GM18867 (cell line): ENCODE data around the gene FHOD3.

Experiments used
- ATAC-seq: cut with Tn5 transposase; IDR thresholded peaks from one replicate; pipeline ENCODE4 v1.9.1; 2021; ENCODE audit warnings: mild to moderate bottlenecking, moderate library complexity; ENCODE audit not compliant: unreplicated experiment

The FHOD3 gene

DNA sequence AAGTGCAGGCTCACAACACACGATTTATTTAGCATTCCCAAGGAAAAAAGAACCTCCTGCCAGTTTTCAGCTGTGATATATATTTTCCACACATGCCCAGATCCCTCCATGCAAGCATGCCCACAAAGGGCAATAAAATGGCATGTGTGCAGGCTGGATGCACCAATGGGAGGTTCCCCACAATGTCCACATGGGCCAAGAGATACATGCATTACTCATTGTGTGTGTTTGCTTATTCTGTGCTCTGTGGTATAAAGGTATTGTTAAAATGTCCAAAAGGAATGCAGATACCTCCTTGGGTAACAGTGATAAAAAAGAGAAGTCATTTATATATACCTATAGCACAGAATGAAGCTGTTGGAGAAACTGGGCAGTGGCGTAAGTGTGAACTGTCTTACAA, 207.4 kb downstream of the FHOD3 start:
- ATAC-seq = no peak

- ATAC-seq = no peak
These were observed 208.2 kb downstream of the FHOD3 start for GRCh38 chr18:36505665-36506064.

- no peak for ATAC-seq
These were observed 212.2 kb downstream of the FHOD3 start for GRCh38 chr18:36509646-36510197.

GRCh38 chr18:36511791-36512352, 214.4 kb downstream of the FHOD3 start:
- no peak for ATAC-seq

GRCh38 chr18:36513556-36513955, 216.0 kb downstream of the FHOD3 start:
- no peak for ATAC-seq

- ATAC-seq = no peak
These were observed 217.3 kb downstream of the FHOD3 start for GRCh38 chr18:36514778-36515177.

DNA sequence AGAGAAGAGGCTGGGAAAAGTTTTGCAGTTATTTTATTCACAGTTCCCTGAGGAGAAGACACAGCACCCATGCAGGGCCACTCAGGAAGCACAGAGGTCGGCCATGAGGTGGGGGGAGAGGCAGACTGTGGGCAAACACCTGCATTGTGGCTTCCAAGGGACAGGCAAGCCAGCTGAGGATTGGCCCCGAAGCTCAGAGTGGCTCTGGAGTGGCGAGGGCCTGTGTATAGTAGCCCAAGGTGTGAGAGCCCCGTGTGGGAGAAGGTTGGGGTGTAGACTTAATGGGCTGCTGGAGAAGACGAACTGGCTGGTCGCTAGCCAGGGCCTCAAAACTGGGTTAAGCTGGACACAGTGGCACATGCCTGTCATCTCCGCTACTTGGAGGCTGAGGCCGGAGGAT, 218.7 kb downstream of the FHOD3 start:
- no peak for ATAC-seq

DNA sequence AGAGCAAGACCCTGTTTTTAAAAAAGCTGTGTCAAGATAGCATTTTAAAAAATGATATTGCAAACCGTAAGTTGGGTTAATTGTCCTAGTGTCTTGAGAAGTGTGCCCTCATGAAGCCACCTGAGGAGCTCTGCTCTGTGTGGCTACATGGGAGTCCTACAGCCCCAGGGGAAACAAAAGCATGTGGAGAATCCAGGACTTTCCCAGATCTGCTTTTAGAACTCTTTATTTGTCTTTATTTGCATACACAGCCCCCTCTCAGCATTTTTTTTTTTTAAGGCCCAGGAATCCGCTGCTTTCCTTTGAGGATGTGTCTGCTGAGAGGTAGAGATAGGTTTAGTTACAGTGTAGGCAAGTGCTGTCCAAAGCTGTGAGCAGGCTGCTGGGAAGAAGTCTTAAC, 219.2 kb downstream of the FHOD3 start:
- no peak for ATAC-seq

DNA sequence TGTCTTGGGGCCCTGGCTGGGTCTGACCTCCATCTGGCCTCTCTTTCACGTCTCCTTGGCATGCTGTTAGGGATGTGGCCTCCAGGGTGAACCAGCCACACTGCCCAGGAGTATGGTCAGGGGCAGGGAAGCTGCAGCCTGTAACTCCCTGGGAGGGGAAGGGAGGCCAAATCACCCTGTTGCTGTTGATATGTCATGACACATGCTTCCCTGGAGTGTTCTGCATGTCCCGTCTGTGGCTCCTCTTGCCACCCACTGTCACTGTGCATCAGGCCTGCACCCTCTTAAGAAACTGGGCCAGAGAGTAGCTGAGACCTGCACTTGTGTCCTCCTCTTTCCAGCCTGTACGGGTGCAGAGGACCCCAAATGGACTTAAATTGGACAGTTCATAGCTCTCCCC, 221.3 kb downstream of the FHOD3 start:
- ATAC-seq = peak; percentile 8

- ATAC-seq = peak; percentile 78
These were observed 221.8 kb downstream of the FHOD3 start for GRCh38 chr18:36519358-36519757.

- ATAC-seq = no peak
These were observed 225.0 kb downstream of the FHOD3 start for GRCh38 chr18:36522509-36522908.

- no peak for ATAC-seq
These were observed 228.4 kb downstream of the FHOD3 start for GRCh38 chr18:36525913-36526312.

- no peak for ATAC-seq
These were observed 229.1 kb downstream of the FHOD3 start for GRCh38 chr18:36526611-36527010.

DNA sequence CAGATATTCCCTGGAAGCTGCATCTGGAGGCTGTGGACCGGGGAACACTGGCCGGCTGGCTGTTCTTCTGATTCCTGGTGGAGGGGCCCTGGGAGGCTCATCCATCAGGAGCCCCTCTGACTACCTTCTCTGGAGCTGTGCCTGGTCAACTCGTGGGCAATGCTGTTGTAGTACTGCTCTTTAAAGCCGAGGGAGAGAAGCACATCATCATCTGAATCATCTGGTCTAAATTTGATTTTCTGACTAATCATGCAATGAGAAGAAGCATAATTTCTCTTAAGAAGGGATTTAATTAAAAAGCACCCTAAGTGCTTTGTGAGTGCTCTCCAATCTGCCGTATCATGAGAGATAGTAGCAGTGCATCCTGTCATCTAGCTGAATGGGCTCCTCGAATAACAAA, 229.5 kb downstream of the FHOD3 start:
- ATAC-seq = no peak

DNA sequence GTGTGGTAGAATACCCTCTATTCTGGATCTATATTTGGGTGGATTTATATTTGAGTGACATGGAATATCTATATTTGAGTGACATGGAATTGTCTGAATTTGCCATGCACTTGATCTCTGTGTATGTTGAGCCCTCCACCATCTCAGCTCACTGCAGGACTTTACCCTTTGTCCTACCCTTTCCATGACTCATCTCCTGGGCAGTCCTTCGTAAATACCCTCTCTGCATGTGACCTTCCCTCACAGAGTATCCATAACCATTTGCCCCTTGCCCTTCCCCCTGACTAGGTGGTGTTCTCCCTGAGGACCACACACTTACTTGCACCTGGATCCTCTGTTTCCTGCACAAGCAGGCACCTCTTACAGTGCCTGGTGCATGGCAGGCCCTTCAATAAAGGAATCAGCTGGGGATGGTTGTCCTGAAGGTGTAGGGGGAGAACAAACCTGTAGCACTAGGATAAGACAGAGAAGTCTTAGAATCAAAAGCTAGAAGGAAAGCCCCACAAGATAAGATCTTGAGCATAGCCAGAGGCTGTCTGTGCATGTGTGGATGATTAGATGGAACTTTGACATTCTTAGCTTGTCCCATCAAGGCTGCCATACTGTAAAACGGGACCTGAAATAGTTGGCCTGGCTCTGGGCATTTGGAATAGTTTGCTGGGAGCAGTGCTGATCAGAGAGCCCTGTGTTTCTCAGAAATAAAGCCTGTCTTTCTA, 230.4 kb downstream of the FHOD3 start:
- no peak for ATAC-seq

GRCh38 chr18:36529747-36530146, 232.2 kb downstream of the FHOD3 start:
- ATAC-seq = no peak

GRCh38 chr18:36530676-36531405, 233.3 kb downstream of the FHOD3 start:
- no peak for ATAC-seq

- ATAC-seq = no peak
These were observed 234.1 kb downstream of the FHOD3 start for GRCh38 chr18:36531636-36532035.

DNA sequence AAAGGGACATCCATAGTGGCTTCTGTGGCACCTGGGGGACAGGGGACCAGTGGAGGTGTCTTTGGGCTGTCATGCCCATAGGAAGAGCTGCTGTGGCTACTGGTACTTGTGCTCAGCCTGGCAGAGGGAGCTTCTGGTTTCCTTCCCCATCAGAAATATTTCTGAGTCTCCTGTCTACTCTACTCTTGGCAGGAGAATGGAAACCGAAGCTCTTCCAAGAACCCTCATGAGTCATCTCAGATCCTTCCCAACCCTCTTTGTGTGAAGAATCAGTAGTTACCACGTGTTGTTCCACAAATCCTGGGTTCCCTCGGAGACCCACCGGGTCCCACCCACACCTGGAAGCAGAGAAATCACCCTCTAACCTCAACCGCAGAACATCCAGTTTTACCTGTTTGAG, 234.9 kb downstream of the FHOD3 start:
- ATAC-seq = no peak

DNA sequence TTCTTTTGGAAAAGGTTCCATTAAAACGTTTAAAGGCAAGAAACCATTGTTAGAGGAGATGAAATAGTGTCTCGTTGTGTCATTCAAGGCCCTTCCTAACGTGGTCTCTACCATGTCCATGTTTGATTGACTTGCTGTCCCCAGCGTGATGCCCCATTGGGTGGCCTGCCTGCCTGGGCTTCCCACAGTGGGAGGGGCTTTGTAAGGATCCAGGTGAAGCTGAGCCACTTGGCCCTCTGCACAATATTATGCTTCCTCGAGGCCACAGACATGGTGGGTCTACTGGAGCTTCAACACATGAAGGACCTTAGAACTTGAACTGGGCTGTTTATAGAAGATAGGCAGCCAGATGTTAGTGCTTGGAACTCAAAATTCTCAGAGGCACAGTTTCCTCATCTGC, 235.3 kb downstream of the FHOD3 start:
- ATAC-seq = no peak

GRCh38 chr18:36533446-36534153, 236.1 kb downstream of the FHOD3 start:
- no peak for ATAC-seq
